ELF-1 (cell line): ENCODE results near the gene KCNN3.

ENCODE experiments used
- DNase-seq: peaks from one replicate; pipeline ENCODE4 v3.0.0-alpha.2; 2016; ENCODE audit warnings: low read depth, low spot score

KCNN3 gene

DNA sequence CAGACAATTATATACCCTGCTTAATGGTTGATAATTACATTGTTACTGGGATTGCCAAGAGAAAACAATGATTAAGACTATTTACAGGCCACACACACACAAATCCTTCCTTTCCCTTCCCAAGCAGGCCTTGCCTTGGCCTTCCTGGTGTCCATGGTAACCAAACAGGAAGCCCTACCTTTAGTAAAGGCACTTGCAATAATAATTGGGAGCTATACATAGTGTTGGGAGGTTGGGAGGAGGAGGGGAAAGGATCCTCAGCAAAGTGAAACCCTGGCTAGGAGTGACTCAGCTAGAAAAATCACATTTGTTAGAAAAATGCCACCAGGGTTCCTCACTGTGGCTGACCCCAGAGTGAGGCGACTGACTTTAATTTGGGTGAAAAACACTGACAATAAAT lies 139.8 kb downstream of the KCNN3 start:
- DNase-seq = no peak

DNA sequence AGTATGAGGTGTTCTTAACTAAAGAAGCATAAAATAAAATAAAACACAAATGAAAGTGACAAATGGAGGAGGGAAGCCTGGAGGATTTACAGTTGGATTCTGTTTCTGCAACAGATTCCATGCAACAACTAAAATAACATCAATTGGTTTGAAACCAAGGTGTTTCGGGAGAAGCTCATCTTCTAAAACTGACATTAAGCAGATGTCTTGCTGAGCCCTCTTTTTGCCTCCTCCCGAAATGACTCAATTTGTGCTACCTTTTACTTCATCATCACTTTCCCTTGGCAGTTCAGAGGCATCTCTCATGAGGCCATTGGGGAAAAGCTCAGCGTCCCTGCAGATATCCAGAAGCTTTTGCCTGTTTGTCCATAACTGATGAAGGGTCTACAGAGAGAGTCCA lies 140.5 kb downstream of the KCNN3 start:
- no peak for DNase-seq

DNA sequence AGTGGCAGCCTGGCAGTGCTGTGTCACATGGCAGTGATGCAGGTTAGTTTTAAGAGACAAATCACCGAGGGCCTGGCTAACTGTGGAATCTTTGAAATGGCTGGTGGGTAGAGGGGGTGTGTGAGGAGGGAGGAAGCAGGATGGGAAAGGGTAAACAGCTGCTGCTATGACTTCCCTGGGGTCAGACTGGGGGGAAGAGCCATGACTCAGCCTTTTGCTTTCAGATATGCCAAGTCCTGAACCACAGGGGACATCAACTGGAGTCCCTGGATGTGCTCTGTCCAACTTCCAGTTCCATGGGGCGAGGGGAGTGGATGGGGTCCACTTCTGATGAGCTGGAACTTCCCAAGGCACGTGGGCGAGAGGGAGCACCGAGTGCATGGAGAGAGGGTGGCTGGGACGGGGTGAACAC lies 141.0 kb downstream of the KCNN3 start:
- peak; percentile 45 for DNase-seq

DNA sequence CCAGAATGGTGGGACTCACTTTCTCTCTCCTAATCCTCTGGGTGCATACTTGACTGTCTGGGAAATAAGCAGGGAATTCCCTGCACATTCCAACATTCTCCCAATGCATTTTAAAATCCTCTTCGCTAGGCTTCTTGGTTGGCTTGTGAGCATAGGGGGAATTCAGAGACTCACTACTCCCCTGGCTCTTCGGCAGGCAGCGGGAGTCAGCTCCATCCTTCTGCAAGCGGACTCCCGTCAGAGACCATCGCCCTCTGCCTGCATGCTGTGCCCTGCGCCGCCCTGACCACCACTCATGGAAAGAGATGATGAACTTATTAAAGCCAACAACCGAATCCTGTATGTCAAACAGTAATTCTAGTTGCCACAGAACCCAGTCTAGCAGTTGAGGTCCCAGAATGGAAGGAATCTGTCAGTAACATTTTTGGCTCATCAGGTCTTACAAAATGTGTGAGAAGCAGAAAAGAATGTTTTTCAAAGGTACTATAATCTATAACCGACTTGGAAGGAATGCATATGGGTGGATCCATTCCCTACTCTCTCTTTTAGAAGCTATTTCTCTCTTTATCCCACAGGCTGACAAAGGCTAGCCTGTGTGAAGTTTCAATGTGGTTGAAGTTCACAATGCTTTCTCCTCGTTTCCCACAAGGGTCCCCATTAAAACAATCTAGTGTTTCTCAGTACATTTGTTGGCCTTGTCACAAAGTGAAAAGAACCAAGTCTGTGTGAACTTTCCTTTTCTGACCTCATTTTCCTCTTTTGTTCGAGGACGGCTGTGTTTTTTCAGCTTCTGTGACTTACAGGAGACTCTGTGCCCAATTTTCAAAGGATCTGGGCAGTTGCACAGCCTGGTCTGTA lies 143.0 kb downstream of the KCNN3 start:
- DNase-seq = no peak

DNA sequence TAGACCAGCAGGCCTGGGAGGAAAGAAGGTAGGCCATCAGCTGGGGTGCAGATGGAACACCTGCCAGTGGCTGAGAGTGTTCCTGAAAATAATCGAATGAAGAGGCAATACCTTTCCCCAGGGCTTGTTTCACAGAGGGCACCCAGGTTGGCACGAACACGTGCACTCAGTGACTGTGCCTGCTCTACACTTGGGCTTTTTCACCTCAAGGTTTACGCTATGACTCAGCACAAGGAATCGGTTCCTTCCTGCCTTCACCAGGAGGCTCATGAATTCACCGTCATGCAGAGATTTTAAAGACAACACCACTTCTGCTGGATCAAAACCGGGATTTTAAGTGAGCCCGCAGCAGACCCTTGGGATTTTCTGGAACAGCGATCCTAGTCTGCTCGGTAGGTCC lies 143.6 kb downstream of the KCNN3 start:
- DNase-seq = no peak

DNA sequence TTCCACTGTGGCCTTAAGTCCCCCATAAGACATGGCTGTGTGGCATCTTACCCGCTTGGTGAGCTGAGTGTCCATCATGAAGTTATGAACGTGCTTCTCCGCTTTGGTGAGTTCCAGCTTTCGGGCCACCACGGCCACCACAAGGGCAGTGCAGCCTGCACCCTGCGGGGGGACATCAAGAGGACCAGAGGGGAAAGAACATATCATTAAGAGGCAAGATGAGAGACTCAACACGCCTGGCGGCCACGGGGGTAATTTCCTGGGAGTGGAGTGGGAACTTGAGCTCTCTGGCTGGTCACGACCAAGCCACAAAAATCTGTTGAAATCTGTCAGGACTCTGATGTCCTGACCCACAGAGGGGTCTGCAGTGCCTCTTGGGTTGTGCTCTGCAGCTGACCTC lies 144.2 kb downstream of the KCNN3 start:
- DNase-seq = no peak

DNA sequence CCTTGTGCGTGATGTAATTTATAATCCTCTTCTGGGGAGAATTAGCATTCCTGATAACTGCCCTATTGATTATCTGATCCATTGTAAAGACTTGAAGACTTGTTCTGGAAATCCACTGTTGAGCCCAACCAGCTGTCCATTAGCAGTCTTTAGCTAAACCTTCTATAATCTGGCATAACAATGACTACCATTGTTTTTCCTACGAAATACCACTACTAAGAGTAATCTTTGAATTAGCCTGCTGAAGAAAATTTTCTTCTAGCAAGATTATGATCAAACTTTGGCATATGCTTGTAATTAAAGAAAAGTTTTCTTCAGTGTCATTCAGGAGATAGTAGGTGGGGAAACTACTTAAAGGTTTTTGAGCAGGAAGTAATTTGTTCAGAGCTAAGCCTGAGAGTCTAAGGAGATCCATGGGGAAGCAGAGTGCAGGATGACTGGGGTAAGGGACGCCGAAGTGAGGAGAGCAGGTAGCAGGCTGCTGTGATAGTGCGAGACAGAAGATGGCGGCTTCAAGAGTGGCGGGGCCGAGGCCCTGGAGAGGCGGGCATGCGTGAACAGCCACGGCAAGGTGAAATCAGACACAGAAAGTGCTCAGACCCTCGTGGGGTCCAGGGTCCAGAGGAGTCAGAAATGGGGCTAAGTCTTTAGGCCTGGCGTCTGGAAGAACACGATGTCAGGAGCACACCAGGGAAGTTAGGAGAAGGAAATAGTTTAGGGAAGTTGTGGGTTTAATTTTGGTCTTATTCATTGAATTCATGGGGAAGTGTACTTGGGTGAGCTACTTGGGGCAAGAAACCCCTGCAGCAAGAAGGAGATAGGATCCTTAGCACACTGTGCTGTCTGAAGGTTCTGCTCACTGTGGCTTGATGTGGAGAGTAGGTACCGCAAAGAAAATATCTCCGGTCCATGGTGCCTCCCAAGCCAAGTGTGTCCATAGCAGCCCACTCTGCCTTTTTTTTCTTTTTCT lies 149.5 kb downstream of the KCNN3 start:
- no peak for DNase-seq

DNA sequence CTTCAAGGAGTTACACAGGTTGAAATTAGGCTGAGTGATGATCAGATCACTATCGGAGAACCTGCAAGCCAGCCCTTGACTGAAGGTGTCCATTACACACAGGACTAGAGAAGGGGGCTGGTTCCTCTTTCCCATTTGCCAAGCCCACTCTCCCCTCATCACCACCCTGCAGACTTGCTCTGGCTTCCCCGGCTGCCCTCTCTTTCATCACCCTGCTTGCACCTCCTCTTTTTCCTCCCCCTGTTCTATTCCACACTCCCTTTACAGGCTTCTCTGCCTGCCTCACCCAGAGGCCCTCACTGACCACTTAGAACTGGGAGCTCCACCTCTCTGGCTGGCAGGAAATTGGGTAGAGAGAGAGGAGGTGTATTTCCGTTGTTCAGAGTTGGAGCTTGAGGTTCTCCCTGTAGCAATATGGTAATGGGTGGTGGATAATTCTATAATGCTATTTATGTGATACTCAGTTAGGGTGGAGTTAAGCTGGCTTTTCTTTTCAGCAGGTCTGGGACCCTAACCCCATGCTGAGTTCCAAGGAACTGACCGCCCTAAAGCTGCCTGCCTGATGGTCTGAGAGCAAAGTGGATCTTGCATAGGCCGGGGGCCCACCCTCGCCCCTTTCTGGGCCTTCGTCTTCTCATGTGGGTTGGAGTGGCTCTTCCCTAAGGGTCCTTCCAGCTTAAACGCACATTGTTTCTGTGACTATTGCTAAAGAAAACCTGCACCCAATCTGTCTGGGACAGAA lies 150.3 kb downstream of the KCNN3 start:
- DNase-seq = no peak

DNA sequence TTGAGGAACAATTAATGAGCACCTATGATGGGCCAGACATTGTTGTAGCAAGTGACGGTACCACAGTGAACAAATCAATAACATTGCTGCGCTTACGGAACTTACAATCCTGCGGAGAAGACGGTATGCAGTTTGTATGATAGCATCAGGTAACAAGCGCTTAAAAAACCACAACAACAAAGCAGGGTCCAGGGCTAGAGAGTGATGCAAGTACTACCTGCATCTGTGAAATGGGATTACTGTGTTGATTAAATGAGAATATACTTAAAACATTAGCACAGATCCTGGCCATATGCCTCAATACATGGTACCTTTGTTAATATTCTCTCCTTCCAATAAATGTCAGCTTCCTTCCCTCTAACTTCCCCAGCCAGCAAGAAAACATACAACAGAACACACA lies 151.5 kb downstream of the KCNN3 start:
- no peak for DNase-seq

DNA sequence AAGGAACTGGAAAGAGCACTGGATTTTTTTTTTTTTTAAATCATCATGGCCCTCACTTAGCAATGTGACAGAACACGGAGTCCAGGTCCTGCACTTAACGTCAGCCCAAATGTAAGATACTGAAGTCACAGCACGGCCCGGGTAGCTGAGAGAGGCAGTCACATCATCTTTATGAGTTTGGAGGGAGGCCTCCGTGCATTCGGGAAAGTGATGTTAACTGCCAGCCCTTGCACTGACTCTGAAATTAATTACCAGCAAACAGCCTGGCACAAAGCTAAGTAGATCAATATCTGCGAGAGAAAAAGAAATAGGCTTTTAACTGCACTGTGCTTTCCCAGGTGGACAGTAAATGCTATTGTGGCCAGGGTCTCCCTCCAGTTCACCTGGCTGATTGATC lies 152.6 kb downstream of the KCNN3 start:
- no peak for DNase-seq

DNA sequence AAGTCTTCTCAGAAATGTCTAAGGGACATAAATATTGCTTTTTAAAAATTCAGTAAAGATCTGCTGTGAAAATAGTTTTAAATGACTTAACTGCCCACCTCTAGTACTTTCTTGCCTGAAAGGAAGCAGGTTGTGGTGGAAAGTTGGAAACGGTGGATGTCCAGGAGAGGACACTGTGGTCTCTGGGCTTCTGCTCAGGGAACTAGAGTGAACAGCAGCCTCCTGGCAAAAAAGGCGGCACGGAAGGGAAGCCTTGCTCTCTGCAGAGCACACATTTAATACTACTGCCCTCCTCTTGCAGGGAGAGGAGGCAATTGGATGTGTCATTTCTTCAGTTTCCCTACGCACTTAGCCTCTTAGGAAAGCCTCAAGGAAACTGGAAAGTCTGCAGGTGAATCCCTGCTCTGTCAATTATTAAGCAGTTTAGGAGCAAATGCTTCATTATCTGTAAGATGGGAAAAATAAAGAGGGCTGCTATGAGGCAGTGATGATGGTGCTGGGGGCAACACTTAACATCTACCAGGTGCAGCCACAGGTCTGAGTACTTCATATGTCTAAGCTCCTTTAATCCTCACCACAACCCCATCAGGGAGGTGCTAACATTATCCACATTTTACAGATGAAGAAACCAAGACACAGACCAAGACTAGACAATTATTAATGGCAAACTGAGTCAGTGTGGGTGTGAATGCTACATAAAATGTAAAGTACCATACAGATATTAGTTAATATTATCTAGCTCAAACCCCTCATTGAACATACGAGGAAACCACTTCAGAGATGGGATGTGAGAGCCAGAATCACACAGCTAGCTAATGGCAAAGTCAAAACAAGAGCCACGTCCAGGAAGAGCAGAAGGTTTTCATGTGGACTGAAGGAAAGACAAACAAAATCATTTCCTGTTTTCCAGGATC lies 153.2 kb downstream of the KCNN3 start:
- DNase-seq = no peak

DNA sequence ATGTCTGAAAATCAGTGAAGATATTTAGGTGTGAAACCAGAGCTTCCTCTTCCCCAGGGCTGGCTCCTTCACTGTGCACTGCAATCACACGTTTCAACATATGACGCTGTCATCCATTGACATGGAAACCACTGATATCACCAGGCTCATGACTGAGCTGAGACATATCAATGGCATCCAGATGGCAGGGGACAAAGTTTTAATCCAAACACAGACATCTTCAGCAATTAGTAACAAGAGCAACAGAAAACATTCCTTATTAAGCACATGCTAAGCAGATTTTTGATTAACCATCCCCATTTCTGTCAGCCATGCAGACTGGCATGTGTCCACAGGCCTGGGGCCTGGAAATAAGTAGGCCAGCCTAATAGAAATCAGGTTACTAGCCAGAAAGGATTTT lies 154.1 kb downstream of the KCNN3 start:
- DNase-seq = no peak

DNA sequence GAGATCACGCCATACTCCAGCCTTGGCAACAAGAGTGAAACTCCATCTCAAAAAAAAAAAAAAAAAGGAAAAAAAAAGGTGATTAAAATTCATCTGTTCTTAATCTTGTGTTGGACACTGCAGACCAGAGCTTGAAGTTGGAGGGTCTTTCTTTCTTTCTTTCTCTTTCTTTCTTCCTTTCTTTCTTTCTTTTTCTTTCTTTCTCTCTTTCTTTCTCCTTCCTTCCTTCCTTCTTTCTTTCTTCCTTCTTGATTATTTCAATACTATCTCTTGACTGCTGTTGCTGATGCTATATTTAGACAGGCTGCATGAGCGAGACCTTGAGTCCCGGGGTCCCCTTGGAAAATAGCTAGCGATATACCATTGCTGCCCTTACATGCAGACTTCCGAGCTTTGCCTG lies 154.7 kb downstream of the KCNN3 start:
- DNase-seq = no peak

DNA sequence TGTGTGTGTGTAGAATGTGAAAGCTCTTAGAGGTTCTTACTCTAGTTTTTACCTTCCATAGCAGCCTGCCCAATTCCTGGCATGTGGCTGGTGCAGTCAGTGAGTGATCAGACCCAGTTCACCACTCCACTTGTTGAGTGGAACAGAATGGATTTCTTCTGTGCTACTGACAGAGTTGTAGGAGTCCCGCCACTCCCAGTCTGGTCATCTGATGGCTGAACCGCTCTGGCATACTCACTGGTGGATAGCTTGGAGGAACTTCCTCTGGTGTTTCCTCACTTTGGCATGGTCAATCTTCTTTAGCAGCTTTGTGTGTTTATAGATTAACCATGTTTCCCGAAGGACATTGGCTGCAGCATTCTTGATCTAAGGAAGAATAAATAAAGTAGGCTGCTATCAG lies 155.4 kb downstream of the KCNN3 start:
- no peak for DNase-seq

DNA sequence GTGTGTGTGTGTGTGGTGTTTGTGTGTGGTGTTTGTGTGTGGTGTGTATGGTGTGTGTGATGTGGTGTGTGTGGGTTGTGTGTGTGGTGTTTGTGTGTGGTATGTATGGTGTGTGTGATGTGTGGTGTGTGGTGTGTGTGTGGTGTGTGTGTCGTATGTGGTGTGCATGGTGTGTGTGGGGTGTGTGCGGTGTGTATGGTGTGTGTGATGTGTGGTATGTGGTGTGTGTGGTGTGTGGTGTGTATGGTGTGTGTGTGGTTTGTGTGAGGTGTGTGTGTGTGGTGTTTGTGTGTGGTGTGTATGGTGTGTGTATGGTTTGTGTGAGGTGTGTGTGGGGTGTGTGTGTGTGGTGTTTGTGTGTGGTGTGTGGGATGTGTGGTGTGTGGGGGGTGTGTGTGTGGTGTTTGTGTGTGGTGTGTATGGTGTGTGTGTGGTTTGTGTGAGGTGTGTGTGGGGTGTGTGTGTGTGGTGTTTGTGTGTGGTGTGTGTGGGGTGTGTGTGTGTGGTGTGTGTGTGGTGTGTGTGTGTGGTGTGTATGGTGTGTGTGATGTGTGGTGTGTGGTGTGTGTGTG lies 155.9 kb downstream of the KCNN3 start:
- DNase-seq = no peak

DNA sequence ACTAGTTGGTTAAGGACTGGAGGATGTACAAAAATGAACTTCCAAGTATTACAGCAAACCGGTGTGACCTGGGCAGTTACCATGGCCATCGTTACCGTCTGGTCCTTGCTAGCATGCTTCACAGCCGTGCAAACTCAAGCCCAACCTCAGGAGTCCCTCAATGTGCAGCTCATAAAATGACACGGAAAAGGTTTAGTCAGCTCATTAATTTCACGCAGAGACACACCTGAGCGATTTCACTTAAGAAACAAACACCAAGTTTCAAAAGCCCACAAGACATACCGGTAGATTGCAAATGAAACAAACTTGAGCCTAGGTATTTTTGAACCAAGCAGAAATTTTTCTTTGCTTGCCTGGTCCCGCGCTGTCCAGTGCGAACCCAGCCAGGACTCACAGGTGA lies 157.1 kb downstream of the KCNN3 start:
- no peak for DNase-seq

DNA sequence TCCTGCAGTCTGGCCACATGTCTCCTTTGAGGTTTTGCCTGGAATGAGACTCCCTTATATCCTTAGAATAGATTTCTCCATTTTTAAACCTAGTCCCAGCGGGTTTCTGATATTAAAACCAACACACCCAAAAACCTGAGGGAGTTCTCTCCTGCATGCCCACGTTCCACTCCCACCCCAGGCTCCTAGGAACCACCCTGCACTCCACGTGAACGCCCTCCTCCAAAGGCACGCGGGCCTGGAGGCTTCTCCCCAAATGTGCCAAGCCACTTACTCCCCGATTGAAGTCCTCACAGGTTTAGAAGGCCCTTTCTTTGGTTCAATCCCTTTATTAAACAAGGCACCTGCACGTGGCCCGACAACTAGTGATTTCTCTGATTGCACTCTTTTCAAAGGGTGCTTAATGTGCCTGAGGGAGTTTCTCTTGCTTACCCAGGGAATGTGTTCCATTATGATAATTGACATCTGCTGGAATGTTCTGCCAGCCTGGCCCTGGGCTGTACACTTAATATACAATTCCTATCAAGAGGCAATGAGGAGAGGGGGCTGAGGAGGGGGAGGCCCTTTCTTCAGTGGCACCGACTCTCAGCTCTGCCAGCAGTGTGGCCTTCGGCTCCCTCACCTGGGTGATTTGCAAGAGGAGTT lies 157.8 kb downstream of the KCNN3 start:
- peak; percentile 23 for DNase-seq

DNA sequence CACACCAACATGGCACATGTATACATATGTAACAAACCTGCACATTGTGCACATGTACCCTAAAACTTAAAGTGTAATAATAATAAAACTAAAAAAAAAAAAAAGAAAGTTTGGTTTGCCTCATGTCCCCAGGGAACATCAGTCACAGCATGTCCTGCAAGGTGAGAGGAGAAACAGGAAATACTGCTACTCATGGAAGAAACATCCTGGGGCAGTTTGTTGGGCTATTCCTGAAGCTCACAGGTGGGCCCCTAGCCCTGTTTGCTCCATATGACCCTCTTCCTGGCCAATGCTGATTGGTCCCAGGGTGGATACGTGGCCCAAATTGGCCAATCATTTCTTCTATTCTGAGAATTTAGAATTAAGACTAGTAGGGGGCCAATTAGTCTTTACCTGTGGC lies 158.7 kb downstream of the KCNN3 start:
- DNase-seq = peak; percentile 45

DNA sequence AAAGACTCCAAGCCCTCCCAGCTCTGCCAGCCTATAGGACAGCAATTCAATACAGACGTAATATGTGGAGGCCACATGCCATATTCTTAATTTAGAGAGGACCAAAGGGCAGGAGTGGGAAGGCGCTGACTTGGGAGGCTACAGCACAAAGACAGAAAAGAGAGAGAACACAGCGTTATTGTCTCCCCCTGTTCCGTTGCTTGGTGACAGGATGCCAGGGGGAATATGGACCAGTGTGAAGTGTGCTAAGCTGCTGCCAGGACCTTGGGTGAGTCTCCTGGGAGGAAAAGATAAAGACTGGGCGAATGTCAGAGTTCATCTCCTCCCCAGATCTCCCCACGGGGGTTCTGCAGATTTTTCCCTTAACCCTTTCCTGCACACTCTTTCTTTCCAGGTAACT lies 160.0 kb downstream of the KCNN3 start:
- DNase-seq = no peak

DNA sequence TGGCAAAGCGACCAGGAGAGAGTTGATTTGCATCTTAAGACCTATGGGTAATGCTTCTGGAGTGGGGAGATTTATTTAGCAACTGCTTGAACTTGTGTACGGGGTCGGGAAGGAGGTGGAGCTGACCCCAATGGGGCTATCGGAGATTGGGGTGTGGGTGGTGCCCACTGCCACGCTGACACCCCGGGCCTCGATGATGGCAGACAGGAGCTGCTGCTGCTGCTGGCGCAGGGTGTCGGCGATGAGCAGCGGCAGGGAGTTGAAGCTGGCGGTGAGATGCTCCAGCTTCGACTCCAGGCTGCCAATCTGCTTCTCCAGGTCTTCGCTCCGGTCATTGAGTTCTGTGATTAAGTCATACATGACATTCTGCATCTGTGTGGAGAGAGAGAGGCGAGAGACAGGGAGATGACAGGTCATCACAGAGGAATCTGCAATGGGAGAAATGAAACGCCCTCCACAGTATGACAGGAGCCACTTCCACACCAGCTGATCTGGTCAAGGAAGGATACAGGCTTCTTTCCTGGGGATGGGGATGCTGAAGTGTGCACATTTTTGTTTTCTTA lies 162.1 kb downstream of the KCNN3 start:
- no peak for DNase-seq
